IPS-NIHi7 (cell line): ENCODE results near the gene PLPP6.
"Not testable (repeated sequence)": the region's sequence is repeated elsewhere in the genome, so short reads cannot be mapped to it uniquely, and the experiment has no call there.

ENCODE experiments used
- DNase-seq: peaks from one replicate; pipeline ENCODE4 v3.0.0; 2012; ENCODE audit warnings: mixed read lengths; ENCODE audit errors: extremely low spot score

PLPP6 gene

DNA sequence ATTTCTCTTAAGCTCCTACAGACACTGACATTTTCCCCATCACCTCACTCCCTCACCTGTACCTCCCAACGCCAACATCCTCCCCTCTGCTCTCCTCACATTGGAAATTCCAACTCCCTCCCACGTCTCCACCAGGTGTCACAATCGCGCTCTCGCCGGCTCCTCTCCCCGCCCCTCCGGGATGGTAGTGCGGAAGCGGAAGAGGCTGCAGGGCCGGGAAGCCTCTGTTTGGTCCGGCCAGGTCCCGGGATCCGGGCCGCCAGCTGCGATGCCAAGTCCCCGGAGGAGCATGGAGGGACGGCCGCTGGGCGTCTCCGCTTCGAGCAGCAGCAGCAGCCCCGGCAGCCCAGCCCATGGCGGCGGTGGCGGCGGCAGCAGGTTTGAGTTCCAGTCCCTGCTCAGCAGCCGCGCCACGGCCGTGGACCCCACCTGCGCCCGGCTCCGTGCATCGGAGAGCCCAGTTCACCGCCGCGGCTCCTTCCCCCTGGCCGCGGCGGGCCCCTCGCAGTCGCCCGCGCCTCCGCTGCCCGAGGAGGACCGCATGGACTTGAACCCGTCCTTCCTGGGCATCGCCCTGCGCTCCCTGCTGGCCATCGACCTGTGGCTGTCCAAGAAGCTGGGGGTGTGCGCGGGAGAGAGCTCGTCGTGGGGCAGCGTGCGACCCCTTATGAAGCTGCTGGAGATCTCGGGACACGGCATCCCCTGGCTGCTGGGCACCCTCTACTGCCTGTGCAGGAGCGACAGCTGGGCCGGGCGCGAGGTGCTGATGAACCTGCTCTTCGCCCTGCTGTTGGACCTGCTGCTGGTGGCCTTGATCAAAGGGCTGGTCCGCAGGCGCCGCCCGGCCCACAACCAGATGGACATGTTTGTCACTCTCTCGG is at the start of gene PLPP6:
PLPP6 (plus strand) TSS at position 187 of the 881 bp plus-strand sequence; CDS start at position 269, 82 bp downstream.
- peak; percentile 93 for DNase-seq

DNA sequence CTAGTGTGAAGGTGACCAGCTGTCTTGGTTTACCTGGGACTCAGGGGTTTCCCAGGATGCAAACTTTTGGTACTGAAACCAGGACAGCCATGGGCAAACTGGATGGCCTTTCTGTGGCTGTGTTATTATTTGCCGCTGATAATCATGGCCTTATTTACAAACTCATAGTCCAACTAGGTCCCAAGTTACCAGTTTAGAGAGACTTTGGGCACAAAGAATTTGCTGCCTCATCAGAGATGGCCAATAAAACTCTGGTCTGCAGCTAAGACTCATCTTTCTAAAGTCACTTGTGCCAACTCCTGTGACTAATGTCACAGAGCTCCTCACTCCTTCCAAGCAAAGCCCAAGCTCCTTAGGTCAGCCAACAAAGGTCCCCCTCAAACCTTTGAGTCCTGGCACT is 47.5 kb upstream of the PLPP6 start:
- no peak for DNase-seq

DNA sequence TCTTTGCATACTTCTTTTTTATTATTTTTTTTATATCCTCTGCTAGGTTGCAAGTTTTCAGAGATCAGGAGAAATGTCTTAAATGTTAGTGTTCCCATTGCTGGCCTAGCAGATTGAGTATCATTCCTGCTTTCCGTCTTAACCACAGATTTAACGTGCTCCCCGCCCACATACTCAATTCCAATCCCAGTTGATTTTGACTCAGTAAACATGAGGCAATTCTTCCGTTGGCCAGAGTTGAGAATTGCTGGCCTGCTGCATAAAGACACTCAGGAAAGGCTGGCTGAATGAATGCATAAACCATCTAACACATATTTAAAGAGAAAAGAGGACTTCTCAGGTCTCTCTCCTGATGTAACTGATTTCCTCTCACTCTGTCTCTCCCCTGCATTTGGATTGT is 46.8 kb upstream of the PLPP6 start:
- no peak for DNase-seq

DNA sequence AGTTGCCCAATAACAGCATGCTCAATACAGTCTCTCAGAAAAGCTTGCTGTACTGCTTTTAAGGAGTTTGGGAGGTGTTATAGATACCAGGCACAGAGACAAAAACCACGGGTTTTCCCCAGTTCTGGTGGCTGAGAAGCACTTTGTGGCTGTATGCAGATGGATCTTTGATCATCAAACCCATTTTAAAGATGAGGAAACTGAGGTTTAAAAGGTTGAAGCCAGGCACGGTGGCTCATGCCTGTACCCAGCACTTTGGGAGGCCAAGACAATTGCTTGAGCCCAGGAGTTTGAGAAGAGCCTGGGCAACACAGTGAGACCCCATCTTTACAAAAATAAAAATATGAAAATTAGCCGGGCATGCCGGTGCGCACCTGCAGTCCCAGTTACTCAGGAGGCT is 46.3 kb upstream of the PLPP6 start:
- DNase-seq: no peak

DNA sequence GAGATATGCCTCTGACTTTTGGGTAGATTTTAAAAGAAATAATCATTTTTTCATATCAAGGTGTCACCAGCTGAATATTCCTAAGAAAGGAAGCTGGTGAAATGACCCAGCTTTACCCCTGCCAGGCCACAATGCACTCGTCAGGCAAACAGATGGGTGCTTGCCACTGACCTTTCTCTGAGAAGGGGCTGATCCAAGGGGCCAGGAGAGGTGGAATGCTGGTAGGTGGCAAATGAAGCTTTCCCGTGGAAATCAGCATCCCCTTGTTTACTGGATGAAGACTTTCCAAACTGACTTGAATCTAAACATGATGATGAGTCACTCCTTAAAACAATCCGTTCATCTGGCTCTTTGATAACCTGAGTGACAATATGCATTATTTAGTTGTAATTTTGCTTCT is 44.3 kb upstream of the PLPP6 start:
- no peak for DNase-seq

DNA sequence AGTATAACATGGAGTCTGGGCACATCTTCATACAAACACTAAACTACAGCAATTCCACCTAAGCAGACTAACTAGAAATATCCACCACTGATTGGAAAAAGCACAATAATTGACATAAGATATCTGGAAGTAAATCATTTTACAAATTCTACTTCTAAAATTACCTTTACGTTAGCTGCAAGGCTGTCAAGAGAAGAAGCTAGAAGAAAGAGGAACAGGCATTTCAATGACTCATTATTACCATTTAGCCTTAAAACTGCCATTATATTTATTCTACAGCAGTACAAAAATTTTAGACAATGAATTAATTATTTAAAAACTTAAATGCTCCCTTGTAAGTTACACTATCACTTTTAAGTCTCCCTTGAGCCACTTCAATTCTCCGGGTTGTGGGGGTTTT is 43.4 kb upstream of the PLPP6 start:
- DNase-seq: no peak

DNA sequence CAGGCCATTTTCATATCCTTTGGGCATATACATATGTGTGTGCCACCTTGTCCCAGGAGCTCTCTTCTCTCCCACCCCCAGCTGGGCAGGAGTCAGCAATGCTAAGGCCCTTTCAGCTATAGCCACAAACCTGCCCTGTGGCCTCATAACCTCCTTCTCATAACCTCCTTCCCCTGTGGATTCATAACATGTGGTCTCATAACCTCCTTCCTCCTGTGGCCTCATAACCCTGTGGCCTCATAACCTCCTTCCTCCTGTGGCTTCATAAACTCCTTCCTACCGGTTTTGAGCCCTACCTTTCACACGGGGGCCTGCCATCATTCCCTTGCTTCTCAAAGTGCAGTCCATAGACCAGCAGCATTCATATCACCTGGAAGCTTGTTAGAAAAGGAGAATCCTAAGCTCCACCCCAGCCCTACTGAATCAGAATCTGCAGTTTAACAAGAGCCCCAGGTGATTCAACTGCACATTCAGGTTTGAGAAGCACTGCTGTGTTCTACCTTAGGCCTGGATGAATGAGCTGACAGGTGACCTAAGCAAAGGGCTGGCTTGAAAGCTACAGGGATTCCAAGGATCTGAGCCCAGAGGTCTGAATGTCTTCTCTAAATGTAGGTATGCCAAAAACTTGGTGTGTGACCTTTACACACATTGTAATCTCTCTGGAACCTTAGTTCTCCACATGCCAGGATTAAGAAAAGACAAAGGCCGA is 41.9 kb upstream of the PLPP6 start:
- DNase-seq: no peak

DNA sequence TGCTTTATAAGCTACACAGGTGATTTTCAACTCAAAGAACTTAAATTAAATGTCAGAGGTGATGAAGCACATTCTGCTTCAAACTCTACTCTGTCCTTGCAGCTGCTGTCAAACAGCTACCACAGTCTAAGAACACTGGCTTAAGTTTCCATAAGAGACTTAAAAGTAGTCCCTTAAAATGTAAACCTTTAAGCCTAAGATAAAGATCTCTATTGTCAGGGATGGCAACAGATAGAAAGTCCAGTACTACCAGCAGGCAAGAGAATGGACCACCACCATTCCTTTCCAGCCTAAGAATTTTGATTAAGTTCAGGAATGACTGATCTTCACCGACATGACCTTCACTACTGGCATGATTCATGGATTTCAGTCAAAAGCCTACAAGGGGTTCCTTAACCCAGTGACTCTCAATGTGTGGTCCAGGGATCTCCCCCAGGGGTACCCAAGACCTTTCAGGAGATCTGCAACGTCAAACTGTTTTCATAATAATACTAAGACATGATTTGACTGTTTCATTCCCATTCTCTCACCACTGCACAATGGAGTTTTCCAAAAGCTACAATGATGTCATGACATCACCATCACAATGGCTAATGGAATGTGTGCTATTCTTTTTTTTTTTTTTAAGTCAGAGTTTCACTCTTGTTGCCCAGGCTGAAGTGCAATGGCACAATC is 41.1 kb upstream of the PLPP6 start:
- DNase-seq: no peak

DNA sequence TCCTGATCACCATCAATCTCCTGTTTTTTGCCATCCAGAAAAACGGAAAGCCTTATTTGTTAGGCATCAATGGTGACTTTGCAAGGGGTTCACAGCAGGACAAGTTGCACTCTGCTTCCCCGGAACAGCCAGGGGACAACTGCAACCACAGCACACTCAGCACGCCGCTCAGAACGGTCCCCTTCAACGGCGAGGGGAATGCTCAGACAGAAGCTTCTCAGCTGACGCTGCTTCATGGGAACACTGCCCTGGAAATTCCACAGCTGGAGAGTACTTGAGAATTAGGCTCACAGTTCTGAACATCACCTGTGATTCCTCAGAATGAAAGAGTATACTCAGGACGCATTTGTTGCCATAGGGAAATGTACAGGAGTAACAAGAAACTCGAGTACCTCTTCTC is 40.1 kb upstream of the PLPP6 start:
- no peak for DNase-seq

DNA sequence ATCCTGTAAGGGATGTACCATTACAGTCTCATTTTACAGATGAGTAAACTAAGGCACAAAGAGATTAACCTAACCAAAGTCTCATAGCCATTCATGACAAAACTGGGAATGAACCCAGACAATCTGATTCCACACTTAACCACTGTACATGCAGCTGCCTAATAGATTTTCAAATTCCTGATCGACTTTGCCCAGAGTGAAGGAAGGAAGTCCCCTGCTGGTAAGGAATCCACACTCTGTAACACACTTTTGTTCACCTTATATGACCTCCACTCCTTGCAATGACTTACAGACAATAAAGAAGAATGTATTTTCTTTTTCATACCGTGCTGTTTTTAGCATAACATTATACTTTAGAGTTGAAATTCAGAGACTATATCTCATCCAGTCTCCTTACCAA is 31.3 kb upstream of the PLPP6 start:
- no peak for DNase-seq

DNA sequence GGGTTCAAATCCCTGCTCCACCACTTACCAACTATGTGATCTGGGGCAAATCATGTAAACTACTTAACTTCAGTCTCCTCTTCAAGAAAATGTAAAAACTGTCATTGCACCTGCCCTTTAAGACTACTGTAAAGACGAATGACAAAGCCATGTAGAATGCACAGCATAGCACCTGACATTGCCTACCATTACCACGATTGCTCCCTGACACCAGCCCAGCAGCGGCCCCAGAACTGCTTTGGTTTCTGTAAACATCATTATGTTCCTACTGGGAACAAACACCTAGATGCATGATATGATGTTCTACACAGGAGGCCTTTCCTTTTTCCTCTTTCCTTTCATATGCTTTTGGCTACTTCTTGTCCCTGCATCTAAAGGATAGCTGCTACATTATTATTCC is 23.1 kb upstream of the PLPP6 start:
- DNase-seq: no peak

DNA sequence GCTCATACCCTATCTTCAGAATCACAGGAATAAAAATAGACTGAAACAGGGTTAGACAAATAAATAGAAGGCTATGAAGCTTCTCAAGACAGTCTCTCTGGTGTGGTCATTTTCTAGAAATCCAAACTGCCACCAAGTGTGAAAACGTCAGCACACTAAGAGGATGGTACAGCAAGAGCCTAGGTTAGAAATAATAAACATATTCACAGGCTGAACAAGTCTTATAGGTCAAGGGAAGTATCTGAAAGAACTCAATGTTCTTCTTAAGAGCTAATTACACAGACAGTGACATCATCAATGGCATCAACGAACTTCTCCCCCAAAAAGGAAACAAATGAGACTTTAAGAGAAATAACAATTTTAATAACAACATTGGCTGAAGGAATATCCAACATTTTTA is 22.7 kb upstream of the PLPP6 start:
- no peak for DNase-seq

DNA sequence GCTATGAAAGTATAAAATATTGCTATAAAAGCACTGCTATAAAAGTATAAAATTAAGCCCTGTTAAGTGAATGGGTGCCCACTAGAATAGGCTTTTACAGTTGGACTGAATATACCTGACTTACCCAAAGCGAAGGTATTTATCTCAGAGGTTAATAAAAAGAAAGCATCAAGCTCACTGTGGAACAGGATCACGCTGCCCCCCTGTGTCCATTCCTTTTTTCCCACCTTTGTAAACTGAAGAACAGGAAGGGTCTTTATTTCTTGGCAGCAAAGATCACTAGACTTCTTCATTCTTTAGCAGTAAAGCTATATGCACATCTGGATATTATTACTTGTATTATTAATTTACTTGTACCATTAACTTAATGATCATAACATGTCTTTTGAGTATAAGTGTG is 22.1 kb upstream of the PLPP6 start:
- DNase-seq: peak; percentile 51

DNA sequence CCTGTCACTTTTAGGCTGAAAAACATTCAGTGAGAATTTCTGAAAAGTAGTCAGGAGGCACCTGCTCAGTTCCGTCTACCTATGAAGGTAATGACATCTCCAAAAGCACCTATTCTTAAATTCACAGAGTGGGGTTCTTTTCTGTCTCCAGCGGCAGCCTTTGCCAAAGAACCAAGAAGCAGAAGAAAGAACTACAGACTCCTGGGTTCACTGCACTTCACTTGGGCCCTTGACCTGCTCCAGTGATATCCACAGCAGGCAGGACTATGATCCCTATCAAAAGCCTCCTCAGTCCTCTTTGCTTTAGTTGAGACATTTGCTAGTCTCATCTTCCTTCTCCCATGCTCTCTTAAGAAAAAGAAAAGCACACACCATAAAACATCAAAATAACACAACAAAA is 19.7 kb upstream of the PLPP6 start:
- no peak for DNase-seq

DNA sequence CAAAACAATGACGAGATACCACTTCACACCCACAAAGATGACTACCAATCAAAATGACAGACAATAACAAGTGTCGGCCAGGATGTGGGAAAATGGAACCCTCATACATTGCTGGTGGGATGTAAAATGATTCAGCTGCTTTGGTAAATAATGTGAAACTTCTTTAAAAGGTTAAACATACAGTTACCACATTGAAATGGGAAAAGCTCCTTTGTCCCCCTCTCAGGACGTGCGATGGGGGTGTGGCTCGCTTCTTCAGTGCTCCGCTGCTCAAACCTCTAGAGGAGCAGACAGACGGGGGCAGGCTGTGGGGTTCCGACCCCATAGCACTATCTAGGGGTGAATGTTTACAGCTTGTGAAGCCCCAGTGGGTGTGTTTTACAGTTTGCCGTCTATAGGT is 8.0 kb upstream of the PLPP6 start:
- no peak for DNase-seq

DNA sequence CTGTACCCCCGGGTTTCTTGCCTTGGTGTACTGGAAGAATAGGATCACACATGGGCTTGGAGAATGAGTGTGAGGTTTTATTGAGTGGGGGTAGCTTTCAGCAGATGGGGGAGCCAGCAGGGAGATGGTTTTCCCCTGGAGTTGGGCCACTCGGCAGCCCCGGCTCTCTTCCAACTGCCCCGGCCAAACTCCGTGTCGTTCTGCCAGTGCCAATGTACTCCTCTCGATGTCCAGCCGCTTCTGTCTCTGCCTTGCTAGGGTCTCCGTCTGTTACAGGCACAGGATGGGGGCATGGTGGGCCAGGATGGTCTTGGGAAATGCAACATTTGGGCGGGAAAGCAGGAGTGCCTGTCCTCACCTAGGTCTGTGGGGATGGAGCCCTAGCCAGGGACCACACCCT is 7.6 kb upstream of the PLPP6 start:
- DNase-seq: no peak

DNA sequence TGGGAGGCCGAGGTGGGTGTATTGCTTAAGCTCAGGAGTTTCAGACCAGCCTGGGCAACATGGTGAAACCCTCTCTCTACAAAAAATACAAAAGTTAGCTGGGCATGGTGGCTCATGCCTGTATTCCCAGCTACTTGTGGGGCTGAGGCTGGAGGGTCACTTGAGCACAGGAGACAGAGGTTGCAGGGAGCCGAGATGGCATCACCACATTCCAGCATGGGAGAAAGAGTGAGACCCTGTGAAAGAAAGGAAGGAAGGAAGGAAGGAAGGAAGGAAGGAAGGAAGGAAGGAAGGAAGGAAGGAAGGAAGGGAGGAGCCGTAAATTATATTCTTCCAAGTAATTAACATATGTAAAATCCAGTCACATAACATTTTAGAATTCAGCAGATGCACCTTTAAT is 5.9 kb upstream of the PLPP6 start:
- DNase-seq: not testable (repeated sequence)

DNA sequence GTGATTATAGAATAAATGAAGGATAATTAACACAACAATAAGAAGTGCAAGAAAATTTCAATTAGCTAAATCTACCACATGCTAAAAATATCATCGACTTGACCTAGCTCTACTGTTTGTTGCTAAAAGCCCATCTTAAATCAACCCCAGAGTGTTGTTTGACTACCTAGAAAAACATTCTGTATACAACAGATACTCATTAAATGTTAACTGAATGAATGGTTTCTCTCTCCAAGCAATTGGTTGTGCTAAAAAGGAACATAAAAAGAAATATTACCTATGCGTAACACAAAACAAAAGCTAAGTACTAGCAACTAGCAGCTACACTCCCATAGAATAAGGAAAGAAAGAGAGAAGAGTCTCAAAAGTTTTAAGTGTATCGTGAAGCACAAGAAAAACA is 5.5 kb upstream of the PLPP6 start:
- no peak for DNase-seq

DNA sequence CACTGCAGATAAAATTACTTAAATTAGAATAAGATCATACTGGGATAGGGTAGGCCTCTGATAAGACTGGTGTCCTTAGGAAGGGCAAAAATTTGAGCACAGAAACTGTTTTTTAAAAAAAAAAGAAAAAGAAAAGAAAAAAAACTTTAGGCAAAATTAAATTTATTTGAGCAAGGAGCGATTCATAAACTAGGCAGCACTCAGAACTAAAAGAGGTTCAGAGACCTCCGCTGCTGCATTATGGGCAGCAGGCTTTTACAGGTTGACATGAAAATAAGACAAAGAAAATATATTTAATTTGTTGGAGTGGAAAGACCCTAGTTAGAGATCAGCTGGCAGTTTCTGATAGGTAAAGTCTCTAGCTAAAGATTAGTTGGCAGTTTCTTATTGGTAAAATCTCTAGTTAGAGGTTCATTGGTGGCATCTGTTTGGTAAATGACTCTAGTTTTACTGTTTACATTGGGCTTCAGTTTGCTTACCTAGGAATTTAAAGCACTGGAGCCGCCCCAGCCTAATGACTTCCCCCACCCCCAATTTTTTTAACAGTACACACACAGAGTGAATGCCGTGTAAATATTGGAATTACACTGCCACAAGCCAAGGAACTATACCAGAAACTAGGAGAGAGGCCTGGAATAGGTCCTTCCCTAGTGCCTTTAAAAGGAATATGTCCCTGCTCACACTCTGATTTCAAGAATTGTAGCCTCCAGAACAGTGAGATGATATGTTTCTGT is 4.5 kb upstream of the PLPP6 start:
- no peak for DNase-seq

DNA sequence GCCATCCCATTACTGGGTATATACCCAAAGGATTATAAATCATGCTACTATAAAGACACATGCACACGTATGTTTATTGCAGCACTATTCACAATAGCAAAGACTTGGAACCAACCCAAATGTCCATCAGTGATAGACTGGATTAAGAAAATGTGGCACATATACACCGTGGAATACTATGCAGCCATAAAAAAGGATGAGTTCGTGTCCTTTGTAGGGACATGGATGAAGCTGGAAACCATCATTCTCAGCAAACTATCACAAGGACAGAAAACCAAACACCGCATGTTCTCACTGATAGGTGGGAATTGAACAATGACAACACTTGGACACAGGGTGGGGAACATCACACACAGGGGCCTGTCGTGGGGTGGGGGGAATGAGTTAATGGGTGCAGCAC is 1.4 kb upstream of the PLPP6 start:
- DNase-seq: not testable (repeated sequence)

DNA sequence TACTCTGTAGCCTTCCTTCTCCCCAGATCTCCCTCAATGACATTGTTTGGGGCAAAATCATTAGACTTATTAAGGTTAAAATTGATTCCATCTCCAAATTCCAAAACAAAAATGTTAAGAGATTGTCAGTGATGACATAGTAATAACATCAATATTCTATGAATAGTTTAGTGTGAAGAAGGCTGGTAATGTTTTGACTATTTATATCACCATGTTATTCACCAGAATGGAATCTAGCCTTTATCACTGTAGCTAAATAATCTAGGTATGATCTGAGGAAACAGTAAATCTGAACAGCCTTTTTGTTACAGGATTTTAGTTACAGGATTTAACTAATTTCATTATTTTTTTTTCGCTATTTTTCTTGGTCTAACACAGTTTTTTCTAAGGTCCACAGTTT is 929 bp upstream of the PLPP6 start:
- DNase-seq: no peak

DNA sequence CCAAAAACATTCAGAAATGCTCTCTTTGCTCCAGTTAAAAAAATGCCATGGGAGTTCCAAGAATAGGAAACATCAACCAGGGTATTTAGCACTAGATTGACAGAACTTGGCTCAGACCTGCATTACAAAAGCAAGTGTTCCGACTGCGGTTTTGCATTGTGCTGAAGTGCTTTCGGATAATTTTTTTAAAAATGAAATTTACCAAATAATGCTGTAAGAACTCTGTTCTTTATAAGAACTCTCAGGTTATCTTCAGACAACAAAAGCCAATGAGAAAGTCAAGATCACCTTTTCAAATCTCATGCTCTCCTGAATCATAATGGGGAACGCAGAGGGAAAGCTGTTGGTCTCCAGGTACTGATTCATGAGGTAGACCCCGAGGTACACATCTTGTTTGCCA is 483 bp upstream of the PLPP6 start:
- no peak for DNase-seq
